ENCODE measurements around the gene MARK2.

The MARK2 gene

GRCh38 chr11:63920126-63920938, 81.4 kb downstream of the MARK2 start:
- no peak for DNase-seq (ENCODE audit: low read depth in 1 of 2, low spot score in 1 of 2)

GRCh38 chr11:63920939-63921417, 82.1 kb downstream of the MARK2 start:
- no peak for DNase-seq (ENCODE audit: low read depth in 1 of 2, low spot score in 1 of 2)

GRCh38 chr11:63922673-63923192, 83.8 kb downstream of the MARK2 start:
- DNase-seq (ENCODE audit: low read depth in 1 of 2, low spot score in 1 of 2) = no peak

- DNase-seq (ENCODE audit: low read depth in 1 of 2, low spot score in 1 of 2) = no peak
Observed at GRCh38 chr11:63923319-63923718, 84.4 kb downstream of the MARK2 start.

- DNase-seq (ENCODE audit: low read depth in 1 of 2, low spot score in 1 of 2) = no peak
Observed at GRCh38 chr11:63929616-63930015, 90.7 kb downstream of the MARK2 start.

GRCh38 chr11:63931045-63931444, 92.1 kb downstream of the MARK2 start:
- no peak for DNase-seq (ENCODE audit: low read depth in 1 of 2, low spot score in 1 of 2)

GRCh38 chr11:63931876-63932275, 93.0 kb downstream of the MARK2 start:
- no peak for DNase-seq (ENCODE audit: low read depth in 1 of 2, low spot score in 1 of 2)

GRCh38 chr11:63933459-63933858, 94.5 kb downstream of the MARK2 start:
- DNase-seq (ENCODE audit: low read depth in 1 of 2, low spot score in 1 of 2) = no peak

- no peak for DNase-seq (ENCODE audit: low read depth in 1 of 2, low spot score in 1 of 2)
Observed at GRCh38 chr11:63937713-63938478, 99.0 kb downstream of the MARK2 start.

GRCh38 chr11:63938479-63939396, 99.8 kb downstream of the MARK2 start, which contains the start of gene NAA40:
TSS of gene NAA40 (plus strand) at chr11:63939002. CDS start at chr11:63939097, 95 bp downstream.
- DNase-seq (ENCODE audit: low read depth in 1 of 2, low spot score in 1 of 2) = peak; percentile 74 to 90

- DNase-seq (ENCODE audit: low read depth in 1 of 2, low spot score in 1 of 2) = no peak
Observed at GRCh38 chr11:63939397-63939891, 100.5 kb downstream of the MARK2 start.

- no peak for DNase-seq (ENCODE audit: low read depth in 1 of 2, low spot score in 1 of 2)
Observed at GRCh38 chr11:63940786-63941185, 101.9 kb downstream of the MARK2 start.

GRCh38 chr11:63941901-63942300, 103.0 kb downstream of the MARK2 start:
- no peak for DNase-seq (ENCODE audit: low read depth in 1 of 2, low spot score in 1 of 2)

- DNase-seq (ENCODE audit: low read depth in 1 of 2, low spot score in 1 of 2) = no peak
Observed at GRCh38 chr11:63942803-63943202, 103.9 kb downstream of the MARK2 start.

- no peak for DNase-seq (ENCODE audit: low read depth in 1 of 2, low spot score in 1 of 2)
Observed at GRCh38 chr11:63944987-63945386, 106.1 kb downstream of the MARK2 start.

- peak; percentile 11 to 21 for DNase-seq (ENCODE audit: low read depth in 1 of 2, low spot score in 1 of 2)
Observed at GRCh38 chr11:63945477-63946163, 106.7 kb downstream of the MARK2 start.

GRCh38 chr11:63951779-63952536, 113.0 kb downstream of the MARK2 start:
- no peak for DNase-seq (ENCODE audit: low read depth in 1 of 2, low spot score in 1 of 2)

GRCh38 chr11:63952570-63952969, 113.7 kb downstream of the MARK2 start:
- DNase-seq (ENCODE audit: low read depth in 1 of 2, low spot score in 1 of 2) = no peak

GRCh38 chr11:63958008-63958407, 119.1 kb downstream of the MARK2 start:
- DNase-seq (ENCODE audit: low read depth in 1 of 2, low spot score in 1 of 2) = no peak

All from activated T-helper 1 cell treated with anti-CD3 and anti-CD28 coated beads, Interleukin-2, amount 50 U/mL, for 16 hours (primary cell).